DMS79 treated with DMSO at 0.1 percent for 48 hours (cell line): ENCODE data around the gene PGGHG.

ENCODE experiments used
- DNase-seq: peaks from one replicate; lab custom pipeline; 2025; lab: John Stamatoyannopoulos, UW

PGGHG gene

DNA sequence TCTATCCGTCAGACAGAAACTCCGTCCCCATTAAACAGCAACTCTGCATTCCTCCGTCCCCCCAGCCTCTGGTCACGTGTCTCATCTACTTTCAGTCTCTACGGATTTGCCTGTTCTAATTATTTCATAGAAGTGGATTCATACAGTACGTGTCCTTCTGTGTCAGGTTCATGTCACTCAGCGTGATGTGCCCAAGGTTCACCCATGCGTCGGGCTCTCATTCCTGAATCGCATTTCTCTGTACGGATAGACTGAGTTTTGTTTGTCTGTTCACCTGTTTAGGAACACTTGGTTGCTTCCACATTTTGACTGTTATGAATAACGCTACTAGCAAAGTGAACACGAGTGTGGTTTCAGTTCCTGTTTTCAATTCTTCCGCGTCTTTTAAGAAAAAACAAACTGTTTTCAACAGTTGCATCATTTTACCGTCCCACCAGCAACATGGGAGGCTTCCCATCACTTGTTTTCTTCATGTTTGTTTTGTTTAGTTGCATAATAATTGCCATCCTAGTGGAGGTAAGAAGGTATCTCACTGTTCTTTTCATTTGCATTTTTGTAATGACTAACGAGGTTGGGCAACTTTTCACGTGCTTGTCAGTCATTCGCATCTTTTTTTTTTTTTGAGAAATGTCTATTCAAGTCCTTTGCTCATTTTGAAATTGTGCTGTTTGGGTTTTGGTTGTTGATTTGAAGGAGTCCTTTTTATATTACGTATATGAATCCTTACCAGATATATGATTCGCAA lies 19.6 kb upstream of the PGGHG start:
- DNase-seq: no peak

DNA sequence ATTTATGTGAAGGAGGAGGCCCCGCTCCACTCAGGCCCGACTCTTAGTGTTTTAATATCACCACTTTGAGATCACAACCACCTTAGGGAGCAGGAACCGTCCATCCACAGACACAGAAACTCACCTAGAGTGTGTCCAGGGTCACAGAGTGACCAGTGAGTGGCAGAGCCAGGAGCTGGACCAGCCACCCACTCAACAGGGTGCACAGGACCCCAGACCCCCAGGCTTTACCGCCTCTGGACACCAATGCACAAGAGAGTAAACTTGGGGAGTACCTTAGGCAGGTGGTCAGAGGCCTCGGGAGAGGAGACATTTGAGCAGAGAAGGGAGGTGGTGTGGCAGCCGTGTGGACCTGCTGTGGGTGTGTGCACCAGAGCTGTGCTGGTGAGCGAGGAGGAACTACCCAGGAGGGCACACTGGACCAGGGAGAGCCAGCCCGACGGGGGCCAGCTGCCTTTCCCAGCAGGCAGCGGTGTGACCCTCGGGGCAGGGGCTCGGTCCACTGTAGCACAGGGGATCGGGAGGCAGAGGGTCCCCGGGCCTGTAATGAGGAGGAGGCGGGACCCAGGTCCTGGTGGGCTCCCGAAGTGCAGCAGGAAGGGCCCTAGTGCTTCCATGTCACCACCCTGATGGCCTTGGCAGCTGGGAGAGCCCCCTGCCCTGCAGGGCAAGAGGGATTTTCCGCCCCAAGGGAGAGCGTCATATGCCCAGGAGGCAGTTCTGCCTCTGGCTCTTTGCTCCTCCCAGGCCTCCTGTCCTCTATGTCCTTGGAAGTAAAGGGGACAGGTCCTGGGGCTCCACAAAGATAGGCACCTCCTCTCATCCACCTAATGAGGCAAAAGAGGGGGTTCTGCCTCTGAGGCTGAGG lies 18.2 kb upstream of the PGGHG start:
- DNase-seq: no peak

DNA sequence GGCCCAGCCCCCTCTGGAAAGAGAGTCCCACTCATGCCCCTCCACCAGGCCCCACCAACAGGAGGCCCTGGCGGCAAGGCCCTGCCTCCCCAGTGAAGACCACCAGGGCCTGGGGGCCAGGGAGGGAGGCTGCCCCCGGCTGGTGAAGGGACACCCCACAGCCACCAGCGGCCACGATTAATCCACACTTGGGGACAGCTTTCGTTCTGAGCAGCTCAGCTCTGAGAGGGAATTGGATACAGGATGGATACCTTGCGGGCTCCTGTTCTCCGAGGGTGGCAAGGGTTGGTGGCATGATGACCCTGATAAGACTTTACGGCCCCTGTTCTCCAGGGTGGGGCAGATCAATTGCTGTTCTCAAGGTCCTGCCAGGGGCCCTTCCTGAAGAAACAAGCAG lies 17.6 kb upstream of the PGGHG start:
- no peak for DNase-seq

DNA sequence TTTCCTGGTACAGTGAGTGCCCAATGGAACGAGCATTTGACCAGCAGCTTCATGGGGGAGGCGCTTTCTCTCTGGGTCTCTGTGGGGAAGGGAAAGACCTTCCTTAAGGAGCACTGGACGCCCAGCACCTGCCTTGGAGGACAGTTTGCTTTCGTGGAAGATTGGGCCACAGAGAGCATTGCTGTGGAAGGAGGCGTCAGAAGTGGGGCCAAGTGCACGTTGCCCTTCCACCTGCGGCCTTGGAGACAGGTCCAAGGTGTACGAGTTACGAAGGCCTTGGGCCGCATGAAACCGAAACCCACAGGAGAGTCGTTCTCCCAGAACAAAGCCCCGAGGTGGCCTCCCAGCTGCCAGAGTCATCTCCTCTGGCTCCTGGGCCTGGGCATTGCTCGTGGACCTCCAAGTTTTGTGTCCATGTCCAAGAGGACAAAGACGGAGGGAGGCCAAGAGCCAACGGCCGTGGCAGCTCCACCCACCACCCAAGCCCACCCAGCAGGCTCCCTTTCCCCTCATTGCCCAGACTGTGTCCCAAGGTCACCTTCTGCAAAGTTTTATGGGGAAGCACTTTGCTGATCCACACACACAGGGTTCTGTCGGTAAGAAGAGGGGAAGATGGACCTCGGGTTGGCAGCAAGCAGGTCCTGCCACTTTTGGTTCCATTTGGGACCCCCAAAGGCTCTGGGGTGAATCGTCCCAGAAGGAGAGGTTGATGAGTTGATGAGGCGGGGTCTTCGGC lies 16.6 kb upstream of the PGGHG start:
- no peak for DNase-seq

DNA sequence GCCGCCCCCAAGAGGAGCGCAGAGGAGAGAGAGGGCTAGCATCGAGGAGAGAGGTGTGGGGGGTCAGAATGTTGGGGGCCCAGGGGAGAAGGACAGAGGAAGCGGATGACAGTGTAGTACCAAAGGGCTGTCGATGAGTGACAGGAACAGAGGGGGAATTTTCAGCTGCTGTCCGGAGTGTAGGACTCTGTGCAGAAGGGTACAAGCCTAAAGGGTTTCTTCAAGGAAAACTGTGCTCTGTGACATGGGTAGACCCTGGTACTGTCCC lies 16.1 kb upstream of the PGGHG start:
- no peak for DNase-seq

DNA sequence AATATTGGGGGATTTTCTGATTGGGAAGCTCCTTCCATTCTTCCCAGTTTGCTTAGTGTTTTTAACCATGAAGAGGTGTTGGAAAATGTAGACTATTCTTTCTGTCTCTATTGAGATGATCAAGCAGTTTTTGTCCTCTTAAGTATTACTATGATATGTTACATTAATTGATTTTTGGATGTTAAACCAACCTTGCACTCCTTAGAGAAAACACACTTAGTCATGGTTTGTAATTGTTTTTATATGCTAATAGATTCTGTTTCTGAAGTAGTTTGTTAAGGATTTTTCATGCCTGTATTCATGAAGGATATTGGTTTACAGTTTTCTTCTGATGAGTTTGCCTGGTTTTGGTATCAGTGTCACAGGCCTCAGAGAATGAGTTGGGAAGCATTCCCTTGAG lies 12.7 kb upstream of the PGGHG start:
- DNase-seq: no peak

DNA sequence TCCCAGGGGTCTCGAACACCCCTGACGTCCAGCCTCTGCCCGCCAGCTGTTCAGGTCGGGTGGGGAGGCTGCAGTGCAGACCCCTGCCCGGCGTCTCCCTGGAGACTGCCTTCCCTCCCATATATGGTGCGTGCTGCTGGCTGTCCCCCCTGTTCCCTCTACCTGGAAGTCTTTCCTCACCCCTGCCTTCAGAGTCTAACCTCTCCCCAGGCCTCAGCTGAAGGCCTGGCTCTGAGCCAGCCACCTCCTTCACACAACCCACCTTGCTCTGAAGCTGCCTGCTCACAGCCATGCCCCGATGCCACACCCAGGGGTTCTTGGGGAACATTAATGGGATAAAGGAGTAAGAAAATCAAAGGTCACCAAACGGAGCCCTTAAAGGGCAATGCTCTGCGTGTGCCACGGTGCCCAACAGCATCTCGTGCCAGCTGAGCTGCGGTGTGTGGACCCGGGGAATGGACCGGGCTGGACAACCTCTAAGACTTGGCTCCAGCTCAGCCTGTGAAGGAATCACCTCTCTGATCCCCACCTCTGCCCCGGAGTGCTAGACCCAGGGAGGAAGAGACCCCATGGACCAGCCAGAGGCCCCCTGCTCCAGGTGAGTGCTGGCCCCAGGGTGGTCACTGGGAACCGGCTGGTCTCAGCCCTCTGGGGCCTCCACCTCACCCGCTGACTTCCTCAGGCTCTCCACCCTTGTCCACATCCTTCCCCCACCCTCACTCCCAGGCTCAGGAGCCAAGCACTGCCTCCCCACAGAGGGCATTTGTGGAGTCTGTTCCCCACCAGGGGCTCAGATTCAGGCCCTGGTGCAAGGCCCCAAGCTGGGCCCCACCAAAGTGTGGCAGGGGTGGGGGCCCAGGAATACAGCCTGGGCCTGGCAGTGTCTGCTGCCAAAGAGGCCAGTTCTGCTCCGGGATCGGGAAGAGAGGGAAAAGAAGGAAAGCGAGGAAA lies 10.7 kb upstream of the PGGHG start, which contains the start of gene NLRP6:
TSS of gene NLRP6 (plus strand) at position 407 of the 951 bp plus-strand sequence. CDS start at position 570, 163 bp downstream.
- DNase-seq: no peak

DNA sequence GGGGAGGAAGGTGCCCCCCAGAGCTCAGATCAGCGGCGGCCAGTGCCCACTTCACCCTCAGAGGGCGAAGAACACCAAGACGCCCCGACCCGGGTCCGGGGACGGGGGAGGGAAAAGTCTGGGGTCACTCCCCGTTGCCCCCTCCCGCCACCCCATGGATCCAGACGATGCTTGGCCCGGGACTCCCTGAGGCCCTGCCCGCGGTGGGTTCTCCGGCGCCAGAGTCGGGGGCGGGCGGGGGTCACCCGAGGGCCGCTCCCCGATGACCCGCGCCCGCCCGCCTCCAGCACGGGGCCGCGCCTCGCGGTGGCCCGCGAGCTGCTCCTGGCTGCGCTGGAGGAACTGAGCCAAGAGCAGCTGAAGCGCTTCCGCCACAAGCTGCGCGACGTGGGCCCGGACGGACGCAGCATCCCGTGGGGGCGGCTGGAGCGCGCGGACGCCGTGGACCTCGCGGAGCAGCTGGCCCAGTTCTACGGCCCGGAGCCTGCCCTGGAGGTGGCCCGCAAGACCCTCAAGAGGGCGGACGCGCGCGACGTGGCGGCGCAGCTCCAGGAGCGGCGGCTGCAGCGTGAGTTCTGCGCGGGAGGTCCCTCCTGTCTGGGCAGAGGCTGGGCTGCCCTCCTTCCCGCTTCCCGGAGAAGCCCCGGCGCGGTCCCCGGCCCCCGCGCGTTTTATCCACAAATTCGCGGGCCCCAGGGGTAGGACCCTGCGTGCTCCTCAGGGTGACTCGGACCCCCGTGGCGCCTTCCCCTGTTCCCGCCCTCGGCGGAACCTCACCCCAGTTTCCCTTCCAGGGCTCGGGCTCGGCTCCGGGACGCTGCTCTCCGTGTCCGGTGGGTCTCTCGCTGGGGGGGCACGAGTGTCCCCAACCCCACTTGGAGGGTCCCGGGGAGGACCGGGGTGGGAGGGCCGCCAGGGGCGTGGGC lies 9.6 kb upstream of the PGGHG start:
- DNase-seq: no peak

DNA sequence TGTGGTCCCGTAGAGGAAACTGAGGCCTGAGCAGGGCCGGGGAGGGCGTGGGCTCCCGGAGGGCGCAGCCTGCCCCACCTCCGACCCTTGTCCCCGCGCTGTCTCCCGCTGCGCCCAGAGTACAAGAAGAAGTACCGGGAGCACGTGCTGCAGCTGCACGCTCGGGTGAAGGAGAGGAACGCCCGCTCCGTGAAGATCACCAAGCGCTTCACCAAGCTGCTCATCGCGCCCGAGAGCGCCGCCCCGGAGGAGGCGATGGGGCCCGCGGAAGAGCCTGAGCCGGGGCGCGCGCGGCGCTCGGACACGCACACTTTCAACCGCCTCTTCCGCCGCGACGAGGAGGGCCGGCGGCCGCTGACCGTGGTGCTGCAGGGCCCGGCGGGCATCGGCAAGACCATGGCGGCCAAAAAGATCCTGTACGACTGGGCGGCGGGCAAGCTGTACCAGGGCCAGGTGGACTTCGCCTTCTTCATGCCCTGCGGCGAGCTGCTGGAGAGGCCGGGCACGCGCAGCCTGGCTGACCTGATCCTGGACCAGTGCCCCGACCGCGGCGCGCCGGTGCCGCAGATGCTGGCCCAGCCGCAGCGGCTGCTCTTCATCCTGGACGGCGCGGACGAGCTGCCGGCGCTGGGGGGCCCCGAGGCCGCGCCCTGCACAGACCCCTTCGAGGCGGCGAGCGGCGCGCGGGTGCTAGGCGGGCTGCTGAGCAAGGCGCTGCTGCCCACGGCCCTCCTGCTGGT lies 8.8 kb upstream of the PGGHG start:
- DNase-seq: peak; percentile 5

DNA sequence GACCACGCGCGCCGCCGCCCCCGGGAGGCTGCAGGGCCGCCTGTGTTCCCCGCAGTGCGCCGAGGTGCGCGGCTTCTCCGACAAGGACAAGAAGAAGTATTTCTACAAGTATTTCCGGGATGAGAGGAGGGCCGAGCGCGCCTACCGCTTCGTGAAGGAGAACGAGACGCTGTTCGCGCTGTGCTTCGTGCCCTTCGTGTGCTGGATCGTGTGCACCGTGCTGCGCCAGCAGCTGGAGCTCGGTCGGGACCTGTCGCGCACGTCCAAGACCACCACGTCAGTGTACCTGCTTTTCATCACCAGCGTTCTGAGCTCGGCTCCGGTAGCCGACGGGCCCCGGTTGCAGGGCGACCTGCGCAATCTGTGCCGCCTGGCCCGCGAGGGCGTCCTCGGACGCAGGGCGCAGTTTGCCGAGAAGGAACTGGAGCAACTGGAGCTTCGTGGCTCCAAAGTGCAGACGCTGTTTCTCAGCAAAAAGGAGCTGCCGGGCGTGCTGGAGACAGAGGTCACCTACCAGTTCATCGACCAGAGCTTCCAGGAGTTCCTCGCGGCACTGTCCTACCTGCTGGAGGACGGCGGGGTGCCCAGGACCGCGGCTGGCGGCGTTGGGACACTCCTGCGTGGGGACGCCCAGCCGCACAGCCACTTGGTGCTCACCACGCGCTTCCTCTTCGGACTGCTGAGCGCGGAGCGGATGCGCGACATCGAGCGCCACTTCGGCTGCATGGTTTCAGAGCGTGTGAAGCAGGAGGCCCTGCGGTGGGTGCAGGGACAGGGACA lies 8.0 kb upstream of the PGGHG start:
- DNase-seq: no peak

DNA sequence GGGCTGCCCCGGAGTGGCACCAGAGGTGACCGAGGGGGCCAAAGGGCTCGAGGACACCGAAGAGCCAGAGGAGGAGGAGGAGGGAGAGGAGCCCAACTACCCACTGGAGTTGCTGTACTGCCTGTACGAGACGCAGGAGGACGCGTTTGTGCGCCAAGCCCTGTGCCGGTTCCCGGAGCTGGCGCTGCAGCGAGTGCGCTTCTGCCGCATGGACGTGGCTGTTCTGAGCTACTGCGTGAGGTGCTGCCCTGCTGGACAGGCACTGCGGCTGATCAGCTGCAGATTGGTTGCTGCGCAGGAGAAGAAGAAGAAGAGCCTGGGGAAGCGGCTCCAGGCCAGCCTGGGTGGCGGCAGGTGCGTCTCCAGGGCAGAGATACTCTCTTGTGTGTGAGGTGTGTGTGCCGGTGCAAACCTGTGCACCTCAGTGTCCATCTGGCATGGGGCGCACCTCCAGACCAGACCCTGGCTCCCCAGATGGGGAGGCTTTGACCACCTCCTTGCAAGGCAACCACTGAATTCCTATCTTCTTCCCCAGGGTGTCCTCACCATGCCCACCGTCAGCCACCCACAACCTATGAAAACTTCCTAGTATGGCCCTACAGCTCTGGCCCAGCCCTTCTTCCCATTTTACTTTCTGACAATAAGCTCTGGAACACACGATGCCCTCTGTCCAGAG lies 7.3 kb upstream of the PGGHG start:
- DNase-seq: no peak

DNA sequence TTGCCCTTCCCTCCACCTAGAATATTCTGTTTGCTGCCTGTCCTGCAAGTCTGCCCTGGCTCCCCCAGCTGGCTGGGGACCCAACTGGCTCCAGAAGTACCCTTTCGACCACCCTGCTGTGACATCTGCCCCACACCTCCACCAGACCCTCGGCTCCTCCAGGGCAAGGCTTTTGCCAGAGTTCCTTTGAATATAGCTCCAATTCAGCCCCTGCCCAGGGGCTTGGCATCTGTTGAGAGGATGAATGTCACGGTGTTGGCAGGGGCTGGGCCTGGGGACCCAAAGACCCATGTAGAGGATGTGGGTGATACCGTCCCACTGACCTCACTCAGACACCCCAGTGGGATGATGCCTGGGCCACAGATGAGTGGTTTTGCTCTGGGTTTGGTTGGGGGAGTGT lies 6.8 kb upstream of the PGGHG start:
- no peak for DNase-seq

DNA sequence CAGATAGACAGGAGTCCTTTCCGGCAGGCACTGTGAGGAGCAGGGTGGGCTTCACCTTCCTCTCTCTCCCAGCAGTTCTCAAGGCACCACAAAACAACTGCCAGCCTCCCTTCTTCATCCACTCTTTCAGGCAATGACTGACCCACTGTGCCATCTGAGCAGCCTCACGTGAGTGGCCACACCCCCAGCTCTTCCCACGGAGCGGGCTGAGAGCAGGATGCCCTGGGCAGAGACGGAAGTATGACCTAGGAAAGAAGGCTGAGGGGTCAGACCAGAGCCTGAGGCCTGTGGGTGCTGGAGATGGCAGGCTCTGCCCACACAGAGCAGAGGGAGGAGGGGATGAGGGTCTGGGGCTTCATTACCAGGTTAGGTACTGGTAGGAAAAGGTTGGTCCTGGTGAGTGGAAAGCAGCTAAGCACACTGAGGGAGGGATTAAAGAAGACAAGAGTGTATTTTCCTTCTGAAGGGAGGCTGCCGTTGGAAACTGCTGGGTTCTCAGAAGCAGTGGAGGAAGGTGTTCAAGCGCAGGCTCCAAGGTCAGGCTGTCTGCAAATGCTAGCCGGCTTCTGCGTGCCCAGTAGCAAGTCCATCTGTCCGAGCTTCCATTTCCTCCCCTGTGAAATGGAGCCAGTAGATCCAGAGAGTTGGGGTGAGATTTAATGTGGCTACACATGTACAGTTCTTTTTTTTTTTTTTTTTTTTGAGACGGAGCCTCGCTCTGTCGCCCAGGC lies 6.1 kb upstream of the PGGHG start:
- no peak for DNase-seq

DNA sequence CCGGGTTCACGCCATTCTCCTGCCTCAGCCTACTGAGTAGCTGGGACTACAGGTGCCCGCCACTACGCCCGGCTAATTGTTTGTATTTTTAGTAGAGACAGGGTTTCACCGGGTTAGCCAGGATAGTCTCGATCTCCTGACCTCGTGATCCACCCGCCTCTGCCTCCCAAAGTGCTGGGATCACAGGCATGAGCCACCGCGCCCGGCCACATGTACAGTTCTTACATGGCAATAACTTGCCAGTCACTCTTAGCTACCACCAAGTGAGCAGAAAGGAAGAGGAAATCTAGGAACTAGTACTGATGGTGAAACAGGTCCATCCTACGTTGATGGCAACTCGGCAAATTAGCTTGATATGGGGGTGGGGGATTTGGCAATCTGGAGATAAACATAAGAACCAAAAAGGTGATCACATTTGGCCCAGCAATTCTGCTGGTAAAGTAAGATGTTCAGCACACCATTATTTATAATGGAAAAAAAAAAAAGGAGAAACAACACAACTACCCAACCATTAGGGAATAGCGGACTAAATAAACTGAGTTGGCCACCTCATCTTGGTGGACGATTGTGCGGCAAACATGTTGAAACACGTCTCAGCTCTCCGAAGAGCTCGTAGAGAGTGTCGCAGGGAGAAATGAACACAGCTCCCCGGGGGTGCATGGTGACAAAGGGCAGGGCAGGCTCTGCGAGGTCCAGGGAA lies 5.4 kb upstream of the PGGHG start:
- DNase-seq: no peak

DNA sequence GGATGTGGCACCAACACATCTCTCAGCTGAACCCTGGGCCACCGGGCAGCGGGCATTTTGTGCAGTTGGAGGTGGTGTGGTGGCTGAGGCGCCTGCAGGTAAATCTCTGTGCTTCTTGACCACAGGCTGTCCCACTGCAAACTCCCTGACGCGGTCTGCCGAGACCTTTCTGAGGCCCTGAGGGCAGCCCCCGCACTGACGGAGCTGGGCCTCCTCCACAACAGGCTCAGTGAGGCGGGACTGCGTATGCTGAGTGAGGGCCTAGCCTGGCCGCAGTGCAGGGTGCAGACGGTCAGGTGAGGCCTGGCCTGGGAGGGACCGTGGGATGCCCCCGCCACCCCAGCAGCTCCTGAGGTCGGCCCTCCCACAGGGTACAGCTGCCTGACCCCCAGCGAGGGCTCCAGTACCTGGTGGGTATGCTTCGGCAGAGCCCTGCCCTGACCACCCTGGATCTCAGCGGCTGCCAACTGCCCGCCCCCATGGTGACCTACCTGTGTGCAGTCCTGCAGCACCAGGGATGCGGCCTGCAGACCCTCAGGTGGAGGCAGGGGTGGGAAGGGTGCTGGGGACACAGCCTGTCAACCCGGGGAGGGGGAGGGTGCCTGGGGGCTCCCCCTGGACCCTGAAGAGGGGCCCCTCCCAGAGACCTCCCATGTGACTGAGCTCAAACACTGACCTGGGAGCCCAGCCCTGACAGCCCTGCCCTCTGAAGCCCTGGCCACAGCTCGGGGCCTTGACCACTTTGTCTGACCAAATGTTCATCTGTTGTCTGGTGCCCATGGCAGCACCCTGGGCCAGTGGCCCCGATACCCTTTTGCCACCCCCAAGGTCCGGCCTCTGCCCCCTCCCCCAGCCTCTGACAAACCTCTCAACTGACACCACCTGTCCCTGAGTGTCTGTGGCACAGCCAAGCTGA lies 4.6 kb upstream of the PGGHG start:
- DNase-seq: no peak
